Activated T-cell treated with anti-CD3 and anti-CD28 coated beads for 1 hour (primary cell): ENCODE measurements around the gene DDX27.

Experiments
- DNase-seq: peaks from one replicate; pipeline ENCODE4 v3.0.0-alpha.2; 2020; ENCODE audit warnings: low read depth

Gene DDX27

GRCh38 chr20:49288784-49289696, 69.8 kb downstream of the DDX27 start:
- no peak for DNase-seq

GRCh38 chr20:49290608-49291191, 71.5 kb downstream of the DDX27 start:
- no peak for DNase-seq

- DNase-seq, result no peak
Measured at GRCh38 chr20:49291200-49291599, 72.0 kb downstream of the DDX27 start.

- DNase-seq, result no peak
Measured at GRCh38 chr20:49292010-49292409, 72.8 kb downstream of the DDX27 start.

- no peak for DNase-seq
Measured at GRCh38 chr20:49293122-49293521, 73.9 kb downstream of the DDX27 start.
